Hepatocyte (in vitro differentiated cells): ENCODE results near the gene EDEM3. TPM values are rescaled to one million over a fixed set of nuclear protein-coding genes. Genes with fewer than 3 reads are reported as not detected.
"Not testable (repeated sequence)": the region's sequence is repeated elsewhere in the genome, so short reads cannot be mapped to it uniquely, and the experiment has no call there.

Experiments
- DNase-seq: peaks from one replicate; pipeline ENCODE4 v3.0.0-alpha.2; 2016; ENCODE audit warnings: low spot score
- H2AFZ ChIP-seq: fragments of 200-600 bp; sonication (generic); 2 replicates; pipeline ENCODE4 v1.6.0; 2016; ENCODE audit warnings: antibody characterized with exemption, mild to moderate bottlenecking
- H3K27ac ChIP-seq: fragments of 200-600 bp; sonication (generic); 2 replicates; pipeline ENCODE4 v1.5.1; 2016; ENCODE audit warnings: mild to moderate bottlenecking
- H3K27me3 ChIP-seq: fragments of 200-600 bp; sonication (generic); 2 replicates; pipeline ENCODE4 v1.6.1; 2016
- H3K36me3 ChIP-seq: fragments of 200-600 bp; sonication (generic); replicated peaks from 2 replicates; pipeline ENCODE4 v1.5.1; 2016; ENCODE audit warnings: low read depth; ENCODE audit not compliant: insufficient read depth
- H3K4me1 ChIP-seq: fragments of 200-600 bp; sonication (generic); 2 replicates; pipeline ENCODE4 v1.5.1; 2016; ENCODE audit warnings: mild to moderate bottlenecking, moderate library complexity; ENCODE audit not compliant: insufficient read depth
- H3K4me2 ChIP-seq: fragments of 200-600 bp; sonication (generic); 2 replicates; pipeline ENCODE4 v1.6.0; 2016
- H3K4me3 ChIP-seq: fragments of 200-600 bp; sonication (generic); 2 replicates; pipeline ENCODE4 v1.5.1; 2016; ENCODE audit warnings: mild to moderate bottlenecking
- H3K79me2 ChIP-seq: fragments of 200-600 bp; sonication (generic); 2 replicates; pipeline ENCODE4 v1.6.0; 2017; ENCODE audit warnings: mild to moderate bottlenecking
- H3K9me2 ChIP-seq: fragments of 200-600 bp; sonication (generic); replicated peaks from 2 replicates; pipeline ENCODE4 v1.6.0; 2017; ENCODE audit warnings: mild to moderate bottlenecking; ENCODE audit not compliant: insufficient read depth
- H3K9me3 ChIP-seq: fragments of 200-600 bp; sonication (generic); 2 replicates; pipeline ENCODE4 v1.5.1; 2016; ENCODE audit warnings: low read depth, mild to moderate bottlenecking
- H4K20me1 ChIP-seq: fragments of 200-600 bp; sonication (generic); 2 replicates; pipeline ENCODE4 v1.6.0; 2016; ENCODE audit warnings: mild to moderate bottlenecking; ENCODE audit not compliant: insufficient read depth, poor library complexity, severe bottlenecking
- EZH2 ChIP-seq: fragments of 200-600 bp; sonication (generic); IDR thresholded peaks from 2 replicates; pipeline ENCODE4 v1.6.1; 2016; ENCODE audit warnings: antibody characterized with exemption, mild to moderate bottlenecking, borderline replicate concordance
- EZH2phosphoT487 ChIP-seq: fragments of 200-600 bp; sonication (generic); IDR thresholded peaks from one replicate; pipeline ENCODE4 v1.6.1; 2018; ENCODE audit warnings: antibody characterized with exemption, mild to moderate bottlenecking, low read depth, moderate library complexity; ENCODE audit not compliant: unreplicated experiment, severe bottlenecking
- WGBS: methylation state at CpG from one replicate; pipeline ENCODE4 v1.1.6; 2016; ENCODE audit warnings: low lambda C conversion rate; ENCODE audit errors: missing lambda C conversion rate; 5-methylcytosine and 5-hydroxymethylcytosine counted together
- polyA plus RNA-seq: library from polyadenylated mRNA; unstranded; fragments of >200 nt; fragmentation: Nextera tagmentation; extraction: Ambion mirVana; gene quantifications from 2 replicates; pipeline ENCODE4 v1.2.1, GENCODE V29; 2016
- total RNA-seq: library from RNA; depleted of rRNA; stranded (reverse); fragments of >200 nt; gene quantifications from 2 replicates; pipeline ENCODE4 v1.2.3, GENCODE V29; 2014
- TF ChIP-seq, protein P1 (sequence below): fragments of 200-600 bp; sonication (generic); IDR thresholded peaks from 2 replicates; pipeline ENCODE4 v1.5.1; 2016; ENCODE audit warnings: antibody characterized with exemption, mild to moderate bottlenecking; ENCODE audit not compliant: poor library complexity

The EDEM3 gene
- total and polyA plus RNA-seq, 2 experiments from 2014 or later: 14.9 to 54.1 TPM

DNA sequence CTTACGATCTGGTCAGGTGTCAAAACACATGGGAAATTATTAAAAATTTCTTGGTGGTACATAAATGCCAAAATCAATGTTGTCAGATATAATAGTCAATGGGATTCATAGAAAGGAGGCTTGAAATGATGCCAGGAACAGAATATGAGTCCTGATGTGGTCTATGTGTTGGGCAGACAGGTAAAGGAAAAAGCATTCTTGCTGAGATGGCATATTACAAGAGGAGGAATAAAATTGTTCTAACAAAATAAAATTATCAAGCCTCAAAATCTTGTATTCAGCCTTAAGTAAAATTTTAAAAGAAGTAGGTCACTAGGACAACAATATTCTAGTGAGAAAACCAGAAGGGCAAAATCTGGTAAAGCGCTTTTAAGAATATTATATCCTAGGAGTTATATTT lies 30.9 kb upstream of the EDEM3 start:
- Histone ChIP-seq H3K9me3 (no peaks in the 10 kb centered on the region), H3K27me3 (no peaks in the 10 kb centered on the region), H4K20me1 (no peaks in the 10 kb centered on the region), H3K4me1 (no peaks in the 10 kb centered on the region), H3K4me2 (no peak overlapping the region), H3K27ac (no peak overlapping the region), H3K79me2 (no peaks in the 10 kb centered on the region), H3K4me3 (no peak overlapping the region), H3K36me3 (no peaks in the 10 kb centered on the region), H2AFZ (no peak overlapping the region), H3K9me2 (no peaks in the 10 kb centered on the region)
- WGBS: 97% methylated on average over 2 of the region's 2 CpGs
- no peak for TF ChIP-seq EZH2
- TF ChIP-seq, protein P1, sequence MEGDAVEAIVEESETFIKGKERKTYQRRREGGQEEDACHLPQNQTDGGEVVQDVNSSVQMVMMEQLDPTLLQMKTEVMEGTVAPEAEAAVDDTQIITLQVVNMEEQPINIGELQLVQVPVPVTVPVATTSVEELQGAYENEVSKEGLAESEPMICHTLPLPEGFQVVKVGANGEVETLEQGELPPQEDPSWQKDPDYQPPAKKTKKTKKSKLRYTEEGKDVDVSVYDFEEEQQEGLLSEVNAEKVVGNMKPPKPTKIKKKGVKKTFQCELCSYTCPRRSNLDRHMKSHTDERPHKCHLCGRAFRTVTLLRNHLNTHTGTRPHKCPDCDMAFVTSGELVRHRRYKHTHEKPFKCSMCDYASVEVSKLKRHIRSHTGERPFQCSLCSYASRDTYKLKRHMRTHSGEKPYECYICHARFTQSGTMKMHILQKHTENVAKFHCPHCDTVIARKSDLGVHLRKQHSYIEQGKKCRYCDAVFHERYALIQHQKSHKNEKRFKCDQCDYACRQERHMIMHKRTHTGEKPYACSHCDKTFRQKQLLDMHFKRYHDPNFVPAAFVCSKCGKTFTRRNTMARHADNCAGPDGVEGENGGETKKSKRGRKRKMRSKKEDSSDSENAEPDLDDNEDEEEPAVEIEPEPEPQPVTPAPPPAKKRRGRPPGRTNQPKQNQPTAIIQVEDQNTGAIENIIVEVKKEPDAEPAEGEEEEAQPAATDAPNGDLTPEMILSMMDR: no peak
- no peak for TF ChIP-seq EZH2phosphoT487
- no peak for DNase-seq

GRCh38 chr1:184783723-184784122 lies 29.1 kb upstream of the EDEM3 start:
- 99% methylated on average over 3 of the region's 3 CpGs for WGBS
- DNase-seq, H2AFZ ChIP-seq, H3K4me2 ChIP-seq, H3K27me3 ChIP-seq, H3K9me3 ChIP-seq, H3K79me2 ChIP-seq, H3K4me3 ChIP-seq, H3K36me3 ChIP-seq, H3K27ac ChIP-seq, H4K20me1 ChIP-seq, H3K4me1 ChIP-seq, H3K9me2 ChIP-seq: not testable (repeated sequence)

DNA sequence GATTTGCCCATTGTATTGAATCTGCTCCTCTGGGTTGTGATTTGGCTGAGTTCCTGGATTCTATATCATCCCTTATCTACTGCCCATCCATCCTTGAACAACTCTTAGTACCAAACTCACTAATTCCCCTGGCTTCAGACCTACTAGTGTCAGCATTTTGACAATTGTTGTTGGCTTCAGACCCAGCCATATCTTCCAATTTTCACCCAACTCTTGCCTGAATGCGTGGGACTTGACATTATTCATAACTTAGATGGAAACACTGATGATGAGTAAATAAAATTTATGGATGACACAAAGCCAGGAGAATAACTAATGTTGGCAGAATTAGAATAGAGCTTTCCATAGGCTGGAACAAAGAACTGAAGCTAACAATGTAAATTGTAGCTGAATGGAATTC lies 27.3 kb upstream of the EDEM3 start:
- no peaks in the 10 kb centered on the region for H3K79me2 ChIP-seq
- H4K20me1 ChIP-seq: no peaks in the 10 kb centered on the region
- no peak overlapping the region for H2AFZ ChIP-seq
- H3K27me3 ChIP-seq: no peaks in the 10 kb centered on the region
- H3K4me2 ChIP-seq: no peak overlapping the region
- H3K9me2 ChIP-seq: no peaks in the 10 kb centered on the region
- H3K9me3 ChIP-seq: no peaks in the 10 kb centered on the region
- no peak for DNase-seq
- H3K27ac ChIP-seq: no peak overlapping the region
- no peaks in the 10 kb centered on the region for H3K36me3 ChIP-seq
- H3K4me1 ChIP-seq: no peaks in the 10 kb centered on the region
- WGBS: 68% methylated on average over 1 of the region's 1 CpG
- H3K4me3 ChIP-seq: no peak overlapping the region
- TF ChIP-seq, protein P1: no peak

DNA sequence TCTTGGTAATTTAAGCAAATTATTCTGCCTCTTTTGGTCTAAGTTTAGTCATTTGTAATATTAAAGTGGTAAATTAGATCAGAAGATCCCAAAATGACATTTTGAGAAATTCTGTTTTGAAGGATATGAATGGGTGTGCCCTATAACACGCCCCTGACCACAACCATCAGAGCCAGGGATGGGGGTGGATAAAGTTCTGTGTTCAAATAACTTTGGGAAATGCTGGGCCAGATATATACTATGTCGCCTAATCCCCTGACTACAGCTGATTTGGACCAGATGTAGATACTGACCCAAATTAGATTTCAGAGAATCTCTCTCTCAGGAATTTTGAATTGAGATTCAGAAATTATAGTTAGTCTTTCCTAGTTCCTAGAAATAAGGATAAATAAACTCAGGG lies 21.2 kb upstream of the EDEM3 start:
- WGBS: 65% methylated on average over 2 of the region's 2 CpGs
- no peak overlapping the region for H3K27ac ChIP-seq
- peaks cover 4% of the 10 kb centered on the region for H3K4me1 ChIP-seq
- H4K20me1 ChIP-seq: no peaks in the 10 kb centered on the region
- no peaks in the 10 kb centered on the region for H3K36me3 ChIP-seq
- no peak overlapping the region for H3K4me3 ChIP-seq
- no peaks in the 10 kb centered on the region for H3K9me3 ChIP-seq
- no peaks in the 10 kb centered on the region for H3K79me2 ChIP-seq
- no peaks in the 10 kb centered on the region for H3K27me3 ChIP-seq
- DNase-seq: no peak
- H3K4me2 ChIP-seq: no peak overlapping the region
- TF ChIP-seq, protein P1: no peak
- TF ChIP-seq EZH2phosphoT487 (no peak), EZH2 (no peak)
- no peak overlapping the region for H2AFZ ChIP-seq
- no peaks in the 10 kb centered on the region for H3K9me2 ChIP-seq
